Measurements from ENCODE around the gene COMMD7. TPM values are rescaled to one million over a fixed set of nuclear protein-coding genes. Genes with fewer than 3 reads are reported as not detected.
A peak's percentile ranks its signal among the peaks of the same experiment; 100 is the strongest.

COMMD7 gene
- total RNA-seq, 2 donors from 2014 or later, result 6.6 to 18.7 TPM

DNA sequence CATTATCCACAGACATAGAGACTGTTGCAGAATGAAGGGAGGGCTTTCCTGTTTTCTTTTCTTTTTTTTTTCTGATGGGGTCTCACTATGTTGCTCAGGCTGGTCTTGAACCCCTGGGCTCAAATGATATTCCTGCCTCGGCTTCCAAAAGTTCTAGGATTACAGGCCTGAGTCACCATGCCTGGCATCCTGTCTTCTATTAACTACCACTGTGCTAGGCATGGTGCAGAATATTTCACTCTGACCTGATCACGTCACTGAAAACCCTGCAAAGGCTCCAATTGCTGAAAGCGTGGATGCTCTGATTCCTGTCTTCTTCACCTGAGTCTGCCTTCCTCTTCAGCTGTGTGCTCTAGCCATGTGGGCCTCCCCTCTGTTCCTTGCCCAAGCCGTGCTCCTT is 10.5 kb upstream of the COMMD7 start:
- 88 to 90% methylated on average over 4 of the region's 4 CpGs for WGBS, 2 donors

DNA sequence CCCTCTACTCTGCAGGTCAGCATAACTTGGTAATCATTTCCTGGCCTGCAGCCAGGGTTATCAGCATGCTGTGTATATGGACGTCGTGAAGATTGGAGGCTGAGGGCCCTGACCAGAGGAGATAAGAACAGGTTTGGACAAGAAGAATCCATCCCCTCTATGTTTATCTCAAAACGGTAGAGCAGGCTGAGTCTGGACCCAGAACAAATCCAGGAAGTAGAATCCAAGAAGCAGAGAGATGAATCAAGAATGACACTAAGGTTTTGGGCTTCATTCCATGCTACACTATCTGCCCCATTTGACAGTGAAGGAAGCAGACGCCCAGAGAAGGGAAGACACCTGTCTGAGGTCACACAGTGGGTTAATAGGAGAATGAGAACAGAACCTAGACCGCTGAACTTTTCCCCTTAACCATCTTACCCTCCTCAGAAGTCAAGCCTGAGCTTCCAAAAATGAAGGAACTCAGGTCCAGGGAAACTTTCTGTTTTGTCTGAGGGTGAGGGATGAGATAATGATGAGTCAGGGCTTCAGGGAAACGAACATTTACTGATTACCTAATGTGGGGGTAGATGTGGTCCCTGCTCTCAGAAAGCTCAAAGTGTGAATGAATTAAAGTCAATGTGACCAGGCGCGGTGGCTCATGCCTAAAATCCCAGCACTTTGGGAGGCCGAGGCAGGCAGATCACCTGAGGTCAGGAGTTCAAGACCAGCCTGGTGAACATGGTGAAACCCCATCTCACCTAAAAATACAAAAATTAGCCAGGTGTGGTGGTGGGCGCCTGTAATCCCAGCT is 9.4 kb upstream of the COMMD7 start:
- no peaks in the 10 kb centered on the region for H3K27me3 ChIP-seq
- intact Hi-C loops (cut with DNase I), result no loop called here
- no peak overlapping the region for H3K27ac ChIP-seq
- H3K4me1 ChIP-seq, result no peaks in the 10 kb centered on the region
- no peaks in the 10 kb centered on the region for H3K36me3 ChIP-seq (replicated peaks in 1 of 2; ENCODE audit: insufficient read depth in 1 of 2, low read depth in 2 of 2)
- WGBS, 2 donors, result 60 to 63% methylated on average over 10 of the region's 10 CpGs
- ATAC-seq (no peak), DNase-seq (peak in 1 of 4 donors; percentile 28)
- no peak overlapping the region for H3K4me3 ChIP-seq
- no peak for TF ChIP-seq POLR2A (IDR thresholded peaks at IDR 0.05)
- TF ChIP-seq, protein P1, sequence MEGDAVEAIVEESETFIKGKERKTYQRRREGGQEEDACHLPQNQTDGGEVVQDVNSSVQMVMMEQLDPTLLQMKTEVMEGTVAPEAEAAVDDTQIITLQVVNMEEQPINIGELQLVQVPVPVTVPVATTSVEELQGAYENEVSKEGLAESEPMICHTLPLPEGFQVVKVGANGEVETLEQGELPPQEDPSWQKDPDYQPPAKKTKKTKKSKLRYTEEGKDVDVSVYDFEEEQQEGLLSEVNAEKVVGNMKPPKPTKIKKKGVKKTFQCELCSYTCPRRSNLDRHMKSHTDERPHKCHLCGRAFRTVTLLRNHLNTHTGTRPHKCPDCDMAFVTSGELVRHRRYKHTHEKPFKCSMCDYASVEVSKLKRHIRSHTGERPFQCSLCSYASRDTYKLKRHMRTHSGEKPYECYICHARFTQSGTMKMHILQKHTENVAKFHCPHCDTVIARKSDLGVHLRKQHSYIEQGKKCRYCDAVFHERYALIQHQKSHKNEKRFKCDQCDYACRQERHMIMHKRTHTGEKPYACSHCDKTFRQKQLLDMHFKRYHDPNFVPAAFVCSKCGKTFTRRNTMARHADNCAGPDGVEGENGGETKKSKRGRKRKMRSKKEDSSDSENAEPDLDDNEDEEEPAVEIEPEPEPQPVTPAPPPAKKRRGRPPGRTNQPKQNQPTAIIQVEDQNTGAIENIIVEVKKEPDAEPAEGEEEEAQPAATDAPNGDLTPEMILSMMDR (IDR thresholded peaks at IDR 0.05), result no peak
- no peaks in the 10 kb centered on the region for H3K9me3 ChIP-seq

More for the DNA sequence above, 10.5 kb upstream of the COMMD7 start:
- Histone ChIP-seq H3K36me3 (replicated peaks in 1 of 2; ENCODE audit: insufficient read depth in 1 of 2, low read depth in 2 of 2) (no peaks in the 10 kb centered on the region), H3K27me3 (no peaks in the 10 kb centered on the region), H3K9me3 (no peaks in the 10 kb centered on the region), H3K4me3 (no peak overlapping the region), H3K27ac (no peak overlapping the region), H3K4me1 (no peaks in the 10 kb centered on the region)
- DNase-seq, result no peak
- intact Hi-C loops (cut with DNase I), result no loop called here
- no peak for TF ChIP-seq POLR2A (IDR thresholded peaks at IDR 0.05)
- TF ChIP-seq, protein P1 (IDR thresholded peaks at IDR 0.05), result no peak
- ATAC-seq, result no peak

DNA sequence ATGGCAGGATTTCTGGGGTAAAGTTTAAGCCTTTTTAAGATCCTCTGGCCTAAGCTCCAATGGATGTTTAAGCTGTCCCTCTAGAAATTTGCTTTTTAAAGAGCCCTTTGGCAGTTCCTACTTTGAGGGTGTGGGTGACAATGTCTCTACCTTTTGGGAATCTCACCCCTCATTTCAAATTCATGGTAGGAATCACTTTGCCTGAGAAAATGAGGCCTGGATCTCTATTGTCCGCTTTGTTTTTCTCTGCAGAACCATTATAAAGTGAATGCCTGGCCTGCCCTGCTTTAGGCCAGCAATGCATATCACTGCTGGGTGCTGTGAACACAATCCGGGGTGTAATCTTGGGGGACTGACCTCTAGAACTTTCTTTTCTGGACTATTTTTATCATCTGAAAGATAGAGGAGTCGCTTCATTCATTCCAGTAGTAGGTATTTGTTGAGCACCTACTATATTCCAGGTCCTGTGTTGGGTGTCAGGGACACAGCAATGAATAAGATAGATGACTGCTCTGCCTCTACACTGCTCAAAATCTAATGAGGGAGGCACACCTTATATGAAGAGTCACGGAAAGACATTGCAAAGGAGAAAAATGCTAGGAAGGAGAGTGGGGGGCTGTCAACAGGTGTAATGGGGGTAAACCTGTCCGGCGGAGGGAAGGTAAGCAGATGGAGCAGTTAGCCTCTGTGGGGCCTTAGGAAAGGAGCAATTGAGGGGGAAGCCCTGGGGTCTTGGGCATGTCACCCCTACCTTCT is 8.6 kb upstream of the COMMD7 start:
- no peak overlapping the region for H3K4me3 ChIP-seq
- DNase-seq, result no peak
- H3K27me3 ChIP-seq, result no peaks in the 10 kb centered on the region
- no peaks in the 10 kb centered on the region for H3K4me1 ChIP-seq
- no peaks in the 10 kb centered on the region for H3K36me3 ChIP-seq (replicated peaks in 1 of 2; ENCODE audit: insufficient read depth in 1 of 2, low read depth in 2 of 2)
- WGBS, 2 donors, result 87 to 95% methylated on average over 6 of the region's 6 CpGs
- intact Hi-C loops (cut with DNase I), result no loop called here
- H3K27ac ChIP-seq, result no peak overlapping the region
- TF ChIP-seq POLR2A (IDR thresholded peaks at IDR 0.05), result no peak
- TF ChIP-seq, protein P1 (IDR thresholded peaks at IDR 0.05), result no peak
- no peaks in the 10 kb centered on the region for H3K9me3 ChIP-seq
- ATAC-seq, result no peak

DNA sequence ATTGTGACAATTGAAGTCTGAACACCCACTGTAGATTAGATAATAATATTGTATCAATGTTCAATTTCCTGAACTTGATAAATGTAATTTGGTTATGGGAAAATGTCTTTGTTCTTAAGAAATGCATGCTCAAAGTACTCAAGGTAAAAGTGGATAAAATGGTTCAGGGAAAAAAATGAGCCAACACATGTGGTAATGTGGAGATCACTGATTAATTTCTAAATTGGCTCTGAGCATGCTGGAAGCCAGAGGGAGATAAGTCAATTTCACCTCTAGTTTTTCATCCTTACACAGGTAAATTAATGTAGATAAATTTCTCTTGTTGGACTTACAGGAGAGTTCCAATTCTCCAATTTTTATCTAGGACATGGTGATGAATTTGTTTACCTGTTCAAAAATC is 8.0 kb upstream of the COMMD7 start:
- TF ChIP-seq, protein P1 (IDR thresholded peaks at IDR 0.05), result no peak
- TF ChIP-seq POLR2A (IDR thresholded peaks at IDR 0.05), result no peak
- Histone ChIP-seq H3K4me3 (no peak overlapping the region), H3K4me1 (no peaks in the 10 kb centered on the region), H3K27ac (no peak overlapping the region), H3K36me3 (replicated peaks in 1 of 2; ENCODE audit: insufficient read depth in 1 of 2, low read depth in 2 of 2) (no peaks in the 10 kb centered on the region), H3K27me3 (no peaks in the 10 kb centered on the region), H3K9me3 (no peaks in the 10 kb centered on the region)
- no peak for ATAC-seq
- intact Hi-C loops (cut with DNase I), result no loop called here
- DNase-seq, result no peak
